ENCODE data around the gene MUC5AC. TPM values are rescaled to one million over a fixed set of nuclear protein-coding genes. Genes with fewer than 3 reads are reported as not detected.

Gene MUC5AC
- total and polyA plus RNA-seq, 10 donors, result under 0.01 TPM; not detected in 8

DNA sequence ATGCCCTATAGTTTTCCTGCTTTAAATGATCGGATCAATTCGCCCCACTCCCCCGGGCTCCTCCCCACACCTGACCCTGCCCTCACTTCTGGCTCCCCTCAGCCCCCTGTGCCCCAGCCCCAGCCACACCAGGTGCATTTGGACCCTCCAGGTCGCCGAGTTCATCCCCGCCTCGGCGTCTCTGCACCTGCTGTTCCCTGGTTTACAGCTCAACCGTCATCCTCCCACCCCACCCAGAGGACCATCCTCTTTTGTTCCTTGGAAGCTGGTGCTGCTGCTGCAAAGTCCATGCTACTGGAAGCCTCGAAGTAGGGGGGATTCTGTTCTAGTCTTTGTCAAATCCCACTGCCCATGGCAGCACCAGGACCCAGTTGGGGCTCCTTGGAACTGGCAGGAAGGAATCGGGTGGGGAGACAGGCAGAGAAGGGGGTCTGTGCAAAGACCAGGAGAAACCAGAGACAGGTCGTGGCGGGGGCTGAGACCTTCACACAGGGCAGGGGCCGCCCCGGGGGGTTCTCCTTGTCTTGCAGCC lies 60.6 kb downstream of the MUC5AC start:
- H3K4me3 ChIP-seq, result no peak overlapping the region
- no peak overlapping the region for H3K27ac ChIP-seq
- intact Hi-C loops (cut with DNase I; ENCODE audit: low total_unique reads), result no loop called here
- H3K4me1 ChIP-seq, result peaks cover 0 to 17% (median 6%) of the 10 kb centered on the region in 6 donors
- H3K9me3 ChIP-seq, result peaks cover 0 to 12% (median 4%) of the 10 kb centered on the region in 8 donors
- no peak for TF ChIP-seq POLR2AphosphoS5 (IDR thresholded peaks at IDR 0.05)
- TF ChIP-seq, protein P1, sequence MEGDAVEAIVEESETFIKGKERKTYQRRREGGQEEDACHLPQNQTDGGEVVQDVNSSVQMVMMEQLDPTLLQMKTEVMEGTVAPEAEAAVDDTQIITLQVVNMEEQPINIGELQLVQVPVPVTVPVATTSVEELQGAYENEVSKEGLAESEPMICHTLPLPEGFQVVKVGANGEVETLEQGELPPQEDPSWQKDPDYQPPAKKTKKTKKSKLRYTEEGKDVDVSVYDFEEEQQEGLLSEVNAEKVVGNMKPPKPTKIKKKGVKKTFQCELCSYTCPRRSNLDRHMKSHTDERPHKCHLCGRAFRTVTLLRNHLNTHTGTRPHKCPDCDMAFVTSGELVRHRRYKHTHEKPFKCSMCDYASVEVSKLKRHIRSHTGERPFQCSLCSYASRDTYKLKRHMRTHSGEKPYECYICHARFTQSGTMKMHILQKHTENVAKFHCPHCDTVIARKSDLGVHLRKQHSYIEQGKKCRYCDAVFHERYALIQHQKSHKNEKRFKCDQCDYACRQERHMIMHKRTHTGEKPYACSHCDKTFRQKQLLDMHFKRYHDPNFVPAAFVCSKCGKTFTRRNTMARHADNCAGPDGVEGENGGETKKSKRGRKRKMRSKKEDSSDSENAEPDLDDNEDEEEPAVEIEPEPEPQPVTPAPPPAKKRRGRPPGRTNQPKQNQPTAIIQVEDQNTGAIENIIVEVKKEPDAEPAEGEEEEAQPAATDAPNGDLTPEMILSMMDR (IDR thresholded peaks at IDR 0.05 in 8 of 11, conservative IDR thresholded peaks at IDR 0.05 in 3 of 11), result no peak
- TF ChIP-seq POLR2A (IDR thresholded peaks at IDR 0.05), result no peak
- 74 to 77% (median 75%) methylated on average over 13 to 15 of the region's 15 CpGs for WGBS, 5 donors
- DNase-seq, result peak; percentile 62
- no peaks in the 10 kb centered on the region for H3K36me3 ChIP-seq
- peaks cover 0 to 56% (median 19%) of the 10 kb centered on the region in 7 donors for H3K27me3 ChIP-seq (replicated peaks in 1 of 7)

DNA sequence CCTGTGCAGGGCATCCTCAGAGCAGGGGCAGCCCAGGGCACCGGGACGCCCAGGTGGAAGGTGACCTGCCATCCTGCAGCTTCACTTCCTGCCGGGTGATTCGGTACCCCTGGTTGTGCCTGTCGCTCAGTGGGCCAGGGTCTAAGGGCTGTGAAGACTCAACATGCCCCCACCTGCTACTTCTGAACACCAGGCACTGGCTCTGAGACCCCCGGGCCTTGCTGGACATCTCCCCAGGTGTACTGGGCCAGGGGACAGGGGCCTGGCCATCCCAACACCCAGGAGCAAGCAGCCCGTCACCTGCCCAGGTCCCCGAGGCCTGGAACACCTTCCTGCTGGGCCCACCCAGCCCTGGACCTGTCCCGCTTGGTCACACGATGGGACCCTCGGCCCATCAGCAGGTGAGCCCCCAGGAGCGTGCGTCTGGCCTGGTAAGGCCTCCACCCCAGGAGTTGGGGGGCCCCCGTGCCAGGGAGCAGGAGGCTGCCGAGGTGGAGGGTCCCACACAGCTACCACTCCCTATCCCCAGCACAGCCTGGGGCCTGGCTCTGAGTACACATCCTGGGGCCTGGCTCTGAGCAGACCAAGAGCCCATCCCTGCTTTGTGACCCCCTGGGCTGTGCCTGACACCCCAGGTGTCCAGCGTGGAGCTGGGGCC lies 61.2 kb downstream of the MUC5AC start:
- intact Hi-C loops (cut with DNase I; ENCODE audit: low total_unique reads), result no loop called here
- TF ChIP-seq, protein P1 (IDR thresholded peaks at IDR 0.05 in 8 of 11, conservative IDR thresholded peaks at IDR 0.05 in 3 of 11), result no peak
- TF ChIP-seq POLR2A (IDR thresholded peaks at IDR 0.05) (no peak), POLR2AphosphoS5 (IDR thresholded peaks at IDR 0.05) (no peak)
- Histone ChIP-seq H3K4me3 (no peak overlapping the region), H3K4me1 (peaks cover 0 to 17% (median 6%) of the 10 kb centered on the region in 6 donors), H3K9me3 (peaks cover 0 to 7% (median 1%) of the 10 kb centered on the region in 8 donors), H3K27ac (no peak overlapping the region), H3K36me3 (no peaks in the 10 kb centered on the region), H3K27me3 (replicated peaks in 1 of 7) (peaks cover 0 to 62% (median 25%) of the 10 kb centered on the region in 7 donors)
- WGBS, 5 donors, result 79 to 93% (median 87%) methylated on average over 5 to 16 of the region's 16 CpGs
- peak; percentile 61 for DNase-seq

DNA sequence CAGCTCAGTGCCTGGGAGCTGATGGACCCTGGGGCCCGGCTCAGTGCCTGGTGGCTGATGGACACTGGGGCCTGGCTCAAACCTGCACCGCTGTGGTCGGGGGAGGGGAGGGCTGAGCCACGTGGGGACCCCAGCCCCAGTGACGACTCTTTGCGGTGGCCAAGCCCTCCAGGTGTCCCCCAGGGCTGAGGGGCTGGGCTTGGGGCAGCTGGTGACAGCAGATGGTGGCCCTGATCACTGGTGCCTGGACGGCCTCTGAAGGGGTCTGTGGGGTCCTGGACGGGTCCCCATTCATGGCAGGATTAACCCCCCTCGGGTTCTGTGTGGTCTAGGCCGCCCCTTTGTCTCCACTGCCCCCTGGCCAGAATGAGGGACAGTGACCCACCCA lies 61.7 kb downstream of the MUC5AC start:
- no peak overlapping the region for H3K4me3 ChIP-seq
- H3K36me3 ChIP-seq, result no peaks in the 10 kb centered on the region
- H3K4me1 ChIP-seq, result peaks cover 0 to 17% (median 6%) of the 10 kb centered on the region in 6 donors
- no peak overlapping the region for H3K27ac ChIP-seq
- H3K9me3 ChIP-seq, result peaks cover 0 to 2% (median 0%) of the 10 kb centered on the region in 8 donors
- TF ChIP-seq POLR2A (IDR thresholded peaks at IDR 0.05), result no peak
- TF ChIP-seq, protein P1 (IDR thresholded peaks at IDR 0.05 in 8 of 11, conservative IDR thresholded peaks at IDR 0.05 in 3 of 11), result no peak
- TF ChIP-seq POLR2AphosphoS5 (IDR thresholded peaks at IDR 0.05), result no peak
- intact Hi-C loops (cut with DNase I; ENCODE audit: low total_unique reads), result no loop called here
- DNase-seq, result peak; percentile 58
- WGBS, 5 donors, result 39 to 81% (median 75%) methylated on average over 6 to 10 of the region's 10 CpGs
- peaks cover 0 to 67% (median 28%) of the 10 kb centered on the region in 7 donors for H3K27me3 ChIP-seq (replicated peaks in 1 of 7)
